Ovary (tissue), 3 donors: ENCODE measurements around the gene CACNA1E.

Source experiments
- CTCF ChIP-seq, 3 donors: fragments of 450-650 bp in 2 of 3; fragments of 200-600 bp in 1 of 3; IDR thresholded peaks; one replicate each; pipeline versions ENCODE4 v1.5.1 to v1.8.0; 2016 to 2022; ENCODE audit warnings: antibody characterized with exemption in 3 of 3, mild to moderate bottlenecking in 1 of 3
- EP300 ChIP-seq: sonication (generic); formaldehyde crosslinking; IDR thresholded peaks from one replicate; pipeline ENCODE4 v1.6.1; 2017; ENCODE audit warnings: antibody characterized with exemption
- POLR2A ChIP-seq: fragments of 450-650 bp; IDR thresholded peaks from one replicate; pipeline ENCODE4 v1.6.1; 2017; ENCODE audit warnings: antibody characterized with exemption, mild to moderate bottlenecking, moderate library complexity
- donor health status: DM: no; HTN: no; CAD: no.

DNA sequence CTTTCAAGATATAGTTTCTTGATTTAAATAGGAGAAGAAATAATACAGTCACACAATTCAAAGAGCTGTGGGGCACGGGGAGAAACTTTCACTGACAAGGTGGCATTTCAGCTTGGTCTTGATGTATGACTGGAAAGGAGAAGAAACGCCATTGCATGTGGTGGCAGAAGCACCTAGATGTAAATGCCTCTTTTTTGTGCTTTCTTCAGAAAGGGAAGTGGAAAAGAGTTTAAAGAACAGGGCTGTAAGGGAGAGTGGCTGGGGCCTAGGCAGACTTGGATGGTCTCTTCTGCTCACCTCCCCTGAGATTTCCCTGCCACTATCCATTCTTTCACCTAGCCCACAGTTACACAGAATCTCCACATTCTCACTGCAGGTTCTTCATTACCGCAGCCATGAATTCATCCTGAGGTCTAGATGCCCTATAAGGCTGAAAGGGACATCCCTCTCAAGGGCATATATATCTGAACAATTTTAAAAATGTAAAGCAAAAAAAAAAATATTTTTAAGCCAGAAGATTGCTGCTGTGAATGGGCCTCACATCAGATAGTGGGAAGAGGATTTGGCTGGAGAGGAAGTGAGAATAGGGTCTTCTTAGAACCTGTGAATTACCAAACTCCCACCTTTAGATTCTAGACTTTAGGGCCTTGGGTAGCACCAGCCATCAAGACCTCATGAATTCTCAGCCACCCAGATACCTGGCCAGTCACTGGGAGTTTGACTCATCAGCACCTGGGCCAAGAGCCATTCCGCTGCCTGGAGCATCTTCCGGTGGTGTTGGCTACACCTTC, 23.4 kb downstream of the CACNA1E start:
- TF ChIP-seq CTCF (IDR thresholded peaks at IDR 0.05): no peak
- TF ChIP-seq EP300: no peak
- no peak for TF ChIP-seq POLR2A
